WTC11 (cell line): ENCODE results near the gene DNAJA4. TPM values are rescaled to one million over a fixed set of nuclear protein-coding genes. Genes with fewer than 3 reads are reported as not detected.

Experiments used
- ATAC-seq: fragments of 200-7000 bp; cut with Tn5 transposase; 2 replicates; pipeline ENCODE4 v1.10.0; 2021; ENCODE audit warnings: mild to moderate bottlenecking, moderate library complexity
- CTCF ChIA-PET: fragments of 300-600 bp; sonication (Branson Sonifier 250); formaldehyde crosslinking; loops from one replicate; lab custom pipeline; 2021; ENCODE audit warnings: antibody characterized with exemption; lab: Charles Lee
- POLR2A ChIA-PET: fragments of 350-600 bp; sonication (Branson Sonifier 250); formaldehyde crosslinking; loops from one replicate; lab custom pipeline; 2021; ENCODE audit warnings: antibody characterized with exemption; lab: Charles Lee
- DNase-seq: peaks from one replicate; pipeline ENCODE4 v3.0.0; 2021; ENCODE audit warnings: low spot score
- H3K27ac Mint-ChIP-seq: 2 replicates; pipeline ENCODE4 v1.8.0; 2021; ENCODE audit warnings: mixed read lengths
- H3K27me3 Mint-ChIP-seq: 2 replicates; pipeline ENCODE4 v1.8.0; 2021; ENCODE audit warnings: low read depth, mild to moderate bottlenecking, moderate library complexity, mixed read lengths
- H3K36me3 Mint-ChIP-seq: 2 replicates; pipeline ENCODE4 v1.8.0; 2021; ENCODE audit warnings: mixed read lengths
- H3K4me1 Mint-ChIP-seq: 2 replicates; pipeline ENCODE4 v1.8.0; 2022; ENCODE audit warnings: mixed read lengths
- H3K4me3 Mint-ChIP-seq: 2 replicates; pipeline ENCODE4 v1.8.0; 2021; ENCODE audit warnings: mild to moderate bottlenecking, moderate library complexity, mixed read lengths
- H3K9me3 Mint-ChIP-seq: 2 replicates; pipeline ENCODE4 v1.8.0; 2021; ENCODE audit warnings: mixed read lengths
- ATF1 ChIP-seq: sonication (generic); formaldehyde crosslinking; IDR thresholded peaks from 2 replicates; pipeline ENCODE4 v1.8.1; 2023; ENCODE audit warnings: mild to moderate bottlenecking, moderate library complexity, missing genetic modification reagents
- CBFB ChIP-seq: sonication (generic); formaldehyde crosslinking; IDR thresholded peaks from 2 replicates; pipeline ENCODE4 v1.8.1; 2022; ENCODE audit warnings: mild to moderate bottlenecking, low read depth, missing genetic modification reagents
- GTF2I ChIP-seq: fragments of 250-450 bp; sonication (Bioruptor Pico); conservative IDR thresholded peaks from 2 replicates; pipeline ENCODE4 v1.4.0; 2021; ENCODE audit warnings: mild to moderate bottlenecking
- NFYB ChIP-seq: sonication (generic); formaldehyde crosslinking; conservative IDR thresholded peaks from 2 replicates; pipeline ENCODE4 v1.8.0; 2022; ENCODE audit warnings: low read depth, missing genetic modification reagents
- RELA ChIP-seq: sonication (generic); formaldehyde crosslinking; IDR thresholded peaks from 2 replicates; pipeline ENCODE4 v1.8.1; 2022; ENCODE audit warnings: missing genetic modification reagents, mild to moderate bottlenecking, borderline replicate concordance
- TCF7 ChIP-seq: sonication (generic); formaldehyde crosslinking; IDR thresholded peaks from 2 replicates; pipeline ENCODE4 v1.8.0; 2022; ENCODE audit warnings: mild to moderate bottlenecking, low read depth, missing genetic modification reagents, moderate library complexity
- TP53 ChIP-seq: sonication (generic); formaldehyde crosslinking; IDR thresholded peaks from 2 replicates; pipeline ENCODE4 v1.8.1; 2023; ENCODE audit warnings: mild to moderate bottlenecking, missing genetic modification reagents
- ZNF138 ChIP-seq: sonication (generic); formaldehyde crosslinking; conservative IDR thresholded peaks from 2 replicates; pipeline ENCODE4 v1.8.1; 2022; ENCODE audit warnings: mild to moderate bottlenecking, moderate library complexity, missing genetic modification reagents
- ZNF416 ChIP-seq: fragments of 250-450 bp; sonication (Bioruptor Pico); IDR thresholded peaks from 2 replicates; pipeline ENCODE4 v1.9.0; 2021; ENCODE audit warnings: mild to moderate bottlenecking, inconsistent platforms
- total RNA-seq: library from RNA; stranded (reverse); gene quantifications from 3 replicates; pipeline ENCODE4 v1.2.3, GENCODE V29; 2021
- TF ChIP-seq, protein P1 (sequence below): sonication (generic); formaldehyde crosslinking; IDR thresholded peaks from 2 replicates; pipeline ENCODE4 v1.8.1; 2023; ENCODE audit warnings: mild to moderate bottlenecking, missing genetic modification reagents, moderate library complexity
- TF ChIP-seq, protein P2 (sequence below): sonication (generic); formaldehyde crosslinking; IDR thresholded peaks from 2 replicates; pipeline ENCODE4 v1.8.0; 2022; ENCODE audit warnings: mild to moderate bottlenecking, missing genetic modification reagents
- TF ChIP-seq, protein P3 (sequence below): sonication (generic); formaldehyde crosslinking; IDR thresholded peaks from 2 replicates; pipeline ENCODE4 v1.8.1; 2022; ENCODE audit warnings: mild to moderate bottlenecking, missing genetic modification reagents, moderate library complexity, borderline replicate concordance
- TF ChIP-seq, protein P4 (sequence below): sonication (generic); formaldehyde crosslinking; IDR thresholded peaks from 2 replicates; pipeline ENCODE4 v1.8.1; 2023; ENCODE audit warnings: mild to moderate bottlenecking, missing genetic modification reagents
- TF ChIP-seq, protein P5 (sequence below): sonication (generic); formaldehyde crosslinking; IDR thresholded peaks from 2 replicates; pipeline ENCODE4 v1.8.0; 2022; ENCODE audit warnings: mild to moderate bottlenecking, missing genetic modification reagents
- TF ChIP-seq, protein P6 (sequence below): fragments of 250-450 bp; sonication (Bioruptor Pico); IDR thresholded peaks from 2 replicates; pipeline ENCODE4 v2.1.2; 2022; ENCODE audit warnings: mild to moderate bottlenecking, moderate library complexity

The DNAJA4 gene
- total RNA-seq, 1 experiment from 2014 or later, result 7.8 TPM

DNA sequence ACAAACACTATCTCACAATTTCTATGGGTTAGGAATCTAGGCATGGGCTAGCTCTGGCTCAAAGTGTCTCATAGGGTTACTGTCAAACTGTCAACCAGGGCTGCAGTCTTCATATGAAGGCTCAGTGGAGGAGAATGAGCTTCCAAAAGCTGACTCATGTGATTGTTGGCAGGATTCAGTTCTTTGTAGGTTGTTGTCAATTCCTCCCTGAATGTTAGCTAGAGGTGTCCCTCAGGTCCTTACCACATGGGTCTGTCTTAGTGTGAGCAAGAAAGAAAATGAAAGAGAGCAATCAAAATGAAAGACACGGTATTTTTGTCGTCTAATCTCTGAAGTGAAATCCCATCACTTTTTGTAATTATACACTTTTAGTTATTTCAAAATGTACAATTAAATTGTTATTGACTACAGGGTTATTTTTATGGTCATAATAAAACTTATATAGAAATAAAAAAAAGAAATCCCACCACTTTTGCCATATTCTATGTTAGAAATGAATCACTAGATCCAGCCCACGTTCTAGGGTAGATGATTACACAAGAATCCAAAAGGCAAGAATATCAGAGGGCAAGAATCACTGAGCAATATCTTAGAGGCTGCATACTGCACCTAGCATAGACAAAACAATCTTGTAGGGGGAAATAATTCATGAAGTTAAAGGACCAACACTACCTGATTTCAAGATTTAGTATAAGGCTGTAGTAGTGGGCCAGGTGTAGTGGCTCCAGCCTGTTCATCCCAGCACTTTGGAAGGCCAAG lies 38.4 kb upstream of the DNAJA4 start (continued):
- TF ChIP-seq, protein P1, sequence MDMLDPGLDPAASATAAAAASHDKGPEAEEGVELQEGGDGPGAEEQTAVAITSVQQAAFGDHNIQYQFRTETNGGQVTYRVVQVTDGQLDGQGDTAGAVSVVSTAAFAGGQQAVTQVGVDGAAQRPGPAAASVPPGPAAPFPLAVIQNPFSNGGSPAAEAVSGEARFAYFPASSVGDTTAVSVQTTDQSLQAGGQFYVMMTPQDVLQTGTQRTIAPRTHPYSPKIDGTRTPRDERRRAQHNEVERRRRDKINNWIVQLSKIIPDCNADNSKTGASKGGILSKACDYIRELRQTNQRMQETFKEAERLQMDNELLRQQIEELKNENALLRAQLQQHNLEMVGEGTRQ, result no peak
- TF ChIP-seq, protein P2, sequence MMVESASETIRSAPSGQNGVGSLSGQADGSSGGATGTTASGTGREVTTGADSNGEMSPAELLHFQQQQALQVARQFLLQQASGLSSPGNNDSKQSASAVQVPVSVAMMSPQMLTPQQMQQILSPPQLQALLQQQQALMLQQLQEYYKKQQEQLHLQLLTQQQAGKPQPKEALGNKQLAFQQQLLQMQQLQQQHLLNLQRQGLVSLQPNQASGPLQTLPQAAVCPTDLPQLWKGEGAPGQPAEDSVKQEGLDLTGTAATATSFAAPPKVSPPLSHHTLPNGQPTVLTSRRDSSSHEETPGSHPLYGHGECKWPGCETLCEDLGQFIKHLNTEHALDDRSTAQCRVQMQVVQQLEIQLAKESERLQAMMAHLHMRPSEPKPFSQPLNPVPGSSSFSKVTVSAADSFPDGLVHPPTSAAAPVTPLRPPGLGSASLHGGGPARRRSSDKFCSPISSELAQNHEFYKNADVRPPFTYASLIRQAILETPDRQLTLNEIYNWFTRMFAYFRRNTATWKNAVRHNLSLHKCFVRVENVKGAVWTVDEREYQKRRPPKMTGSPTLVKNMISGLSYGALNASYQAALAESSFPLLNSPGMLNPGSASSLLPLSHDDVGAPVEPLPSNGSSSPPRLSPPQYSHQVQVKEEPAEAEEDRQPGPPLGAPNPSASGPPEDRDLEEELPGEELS, result no peak
- TF ChIP-seq TCF7 (CRISPR knock-in tag) (no peak), TP53 (CRISPR knock-in tag) (no peak), CBFB (CRISPR knock-in tag) (no peak), RELA (CRISPR knock-in tag) (no peak)
- TF ChIP-seq, all 79 proteins: peak for 0

DNA sequence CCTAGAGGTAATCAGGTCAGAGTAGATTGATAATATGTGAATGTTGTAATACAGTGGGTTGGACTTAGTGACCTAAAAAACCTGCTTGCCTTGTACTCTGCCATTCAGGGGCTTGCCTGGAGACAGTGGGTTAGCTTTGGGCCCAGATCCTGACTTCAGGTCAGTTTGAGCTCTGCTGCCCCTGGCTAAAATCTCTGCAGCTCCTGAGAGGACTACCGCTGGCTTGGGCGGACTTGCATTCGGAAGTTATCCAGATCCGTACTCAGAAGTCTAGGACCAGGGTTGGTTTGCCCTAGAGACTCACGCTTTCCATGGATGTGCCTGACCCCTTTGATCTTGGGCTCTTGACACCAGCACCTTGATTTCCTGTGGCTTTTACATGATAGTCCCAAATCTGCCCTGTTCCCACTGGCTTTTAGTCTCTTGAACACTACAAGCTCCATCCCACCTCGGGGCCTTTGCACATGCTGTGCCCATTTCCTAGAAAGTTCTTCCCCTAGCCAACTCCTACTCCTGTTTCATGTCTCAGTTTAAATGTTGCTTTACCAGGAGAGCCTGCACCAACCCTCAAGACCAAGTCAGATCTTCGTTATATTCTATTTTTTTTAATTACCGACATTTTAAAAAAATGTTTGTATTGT lies 35.9 kb upstream of the DNAJA4 start:
- ATAC-seq (no peak), DNase-seq (no peak)
- no peak for TF ChIP-seq ZNF416 (CRISPR knock-in tag)
- TF ChIP-seq GTF2I, result peak; percentile 73; the same call in 1 of the 2 replicates
- POLR2A ChIA-PET, result no interaction called here
- Mint-ChIP-seq H3K36me3 (no peaks in the 10 kb centered on the region; the same call in 1 of the 2 replicates), H3K4me1 (peaks cover 5% of the 10 kb centered on the region), H3K9me3 (peaks cover 4% of the 10 kb centered on the region; the same call in 1 of the 2 replicates), H3K27ac (no peak overlapping the region), H3K27me3 (no peaks in the 10 kb centered on the region), H3K4me3 (no peak overlapping the region)
- CTCF ChIA-PET, result interaction anchor here (0.5 to 1.3 kb wide), 5 partner anchors 33 to 120 kb away, joined by 3 to 5 read pairs (median 4); no protein-coding TSS in a partner anchor

DNA sequence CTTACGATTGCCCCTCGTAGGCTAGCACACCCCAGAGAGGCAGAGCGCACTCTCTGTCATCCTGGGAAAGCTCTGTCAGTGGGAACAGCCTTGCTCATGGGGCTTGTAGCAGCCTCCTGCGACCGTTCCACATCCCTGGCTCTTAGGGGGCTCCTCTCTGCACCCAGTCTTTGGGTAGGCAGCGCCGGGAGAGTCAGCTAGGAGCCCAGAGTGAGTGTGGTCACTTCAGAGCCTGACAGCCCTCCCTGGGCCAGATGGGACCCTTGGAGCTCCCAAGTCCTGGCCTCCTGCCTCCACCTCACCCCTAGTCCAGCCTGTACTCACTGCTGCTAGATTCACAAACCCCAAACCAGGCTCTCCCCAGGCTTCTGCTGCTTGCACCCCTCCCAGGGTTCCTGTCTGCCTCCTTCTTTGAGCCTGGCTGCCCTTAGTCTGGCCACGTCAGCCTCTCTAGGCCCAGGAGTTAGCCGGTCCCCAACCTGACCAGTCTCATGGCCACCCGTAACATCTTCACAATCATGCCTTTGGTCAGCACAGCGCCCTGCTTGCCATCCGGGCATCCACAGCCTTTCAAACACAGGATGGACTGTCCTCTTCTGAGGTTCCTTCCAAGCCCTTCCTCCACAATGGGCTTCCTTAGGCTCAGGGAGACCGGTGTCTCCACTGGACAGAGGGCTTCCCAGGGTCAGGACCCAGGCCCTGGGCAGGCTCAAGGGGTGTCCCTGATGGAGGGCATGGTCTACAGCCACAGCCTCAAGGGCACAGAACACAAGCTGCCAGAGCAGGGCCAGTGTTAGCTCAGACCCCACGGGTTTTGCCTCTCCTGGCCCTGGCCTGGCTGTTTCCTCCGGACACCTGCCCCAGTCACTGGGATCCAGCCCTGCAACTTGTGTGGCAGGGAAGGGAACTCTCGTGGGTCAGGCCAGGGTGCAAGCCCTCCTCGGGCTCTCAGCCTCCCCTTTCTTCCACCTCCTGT lies 34.6 kb upstream of the DNAJA4 start:
- peaks cover 17% of the 10 kb centered on the region for H3K4me1 Mint-ChIP-seq
- CTCF ChIA-PET, result no interaction called here
- POLR2A ChIA-PET, result no interaction called here
- DNase-seq, result no peak
- H3K9me3 Mint-ChIP-seq, result peaks cover 4% of the 10 kb centered on the region; the same call in 1 of the 2 replicates
- no peaks in the 10 kb centered on the region; the same call in 1 of the 2 replicates for H3K36me3 Mint-ChIP-seq
- no peak for ATAC-seq
- H3K4me3 Mint-ChIP-seq, result no peak overlapping the region
- no peak for TF ChIP-seq TCF7 (CRISPR knock-in tag)
- TF ChIP-seq, protein P3, sequence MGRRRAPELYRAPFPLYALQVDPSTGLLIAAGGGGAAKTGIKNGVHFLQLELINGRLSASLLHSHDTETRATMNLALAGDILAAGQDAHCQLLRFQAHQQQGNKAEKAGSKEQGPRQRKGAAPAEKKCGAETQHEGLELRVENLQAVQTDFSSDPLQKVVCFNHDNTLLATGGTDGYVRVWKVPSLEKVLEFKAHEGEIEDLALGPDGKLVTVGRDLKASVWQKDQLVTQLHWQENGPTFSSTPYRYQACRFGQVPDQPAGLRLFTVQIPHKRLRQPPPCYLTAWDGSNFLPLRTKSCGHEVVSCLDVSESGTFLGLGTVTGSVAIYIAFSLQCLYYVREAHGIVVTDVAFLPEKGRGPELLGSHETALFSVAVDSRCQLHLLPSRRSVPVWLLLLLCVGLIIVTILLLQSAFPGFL (CRISPR knock-in tag), result no peak
- TF ChIP-seq, all 79 proteins: peak for 0
- no peaks in the 10 kb centered on the region for H3K27me3 Mint-ChIP-seq
- no peak overlapping the region for H3K27ac Mint-ChIP-seq

DNA sequence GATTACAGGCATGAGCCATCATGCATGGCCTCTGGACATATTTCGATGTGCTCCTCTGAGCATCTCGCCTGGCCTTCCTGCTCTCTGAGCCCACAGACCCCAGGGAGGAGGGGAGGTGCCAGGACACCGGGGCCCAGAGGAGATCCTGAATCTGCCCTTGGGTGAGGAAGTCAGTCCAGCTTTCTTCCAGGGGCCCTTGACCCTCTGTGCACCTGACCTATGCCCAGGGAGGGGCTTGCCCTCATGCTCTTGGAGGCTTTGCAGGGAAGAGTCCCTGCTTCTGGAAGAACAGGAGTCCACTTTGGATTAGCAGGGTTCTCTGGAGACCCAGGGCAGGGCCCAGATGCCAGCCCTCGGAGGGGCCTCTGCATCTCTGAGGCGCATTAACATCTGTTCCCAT lies 31.4 kb upstream of the DNAJA4 start:
- POLR2A ChIA-PET, result no interaction called here
- no peak for DNase-seq
- no peak overlapping the region for H3K4me3 Mint-ChIP-seq
- peaks cover 29% of the 10 kb centered on the region for H3K4me1 Mint-ChIP-seq
- CTCF ChIA-PET, result no interaction called here
- H3K9me3 Mint-ChIP-seq, result no peaks in the 10 kb centered on the region
- no peaks in the 10 kb centered on the region for H3K36me3 Mint-ChIP-seq
- no peak for ATAC-seq
- no peak overlapping the region for H3K27ac Mint-ChIP-seq
- H3K27me3 Mint-ChIP-seq, result no peaks in the 10 kb centered on the region
- no peak for TF ChIP-seq NFYB (CRISPR knock-in tag)
- no peak for TF ChIP-seq GTF2I
- no peak for TF ChIP-seq ATF1 (CRISPR knock-in tag)
- TF ChIP-seq, protein P4, sequence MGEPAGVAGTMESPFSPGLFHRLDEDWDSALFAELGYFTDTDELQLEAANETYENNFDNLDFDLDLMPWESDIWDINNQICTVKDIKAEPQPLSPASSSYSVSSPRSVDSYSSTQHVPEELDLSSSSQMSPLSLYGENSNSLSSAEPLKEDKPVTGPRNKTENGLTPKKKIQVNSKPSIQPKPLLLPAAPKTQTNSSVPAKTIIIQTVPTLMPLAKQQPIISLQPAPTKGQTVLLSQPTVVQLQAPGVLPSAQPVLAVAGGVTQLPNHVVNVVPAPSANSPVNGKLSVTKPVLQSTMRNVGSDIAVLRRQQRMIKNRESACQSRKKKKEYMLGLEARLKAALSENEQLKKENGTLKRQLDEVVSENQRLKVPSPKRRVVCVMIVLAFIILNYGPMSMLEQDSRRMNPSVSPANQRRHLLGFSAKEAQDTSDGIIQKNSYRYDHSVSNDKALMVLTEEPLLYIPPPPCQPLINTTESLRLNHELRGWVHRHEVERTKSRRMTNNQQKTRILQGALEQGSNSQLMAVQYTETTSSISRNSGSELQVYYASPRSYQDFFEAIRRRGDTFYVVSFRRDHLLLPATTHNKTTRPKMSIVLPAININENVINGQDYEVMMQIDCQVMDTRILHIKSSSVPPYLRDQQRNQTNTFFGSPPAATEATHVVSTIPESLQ (CRISPR knock-in tag), result no peak
- TF ChIP-seq ZNF138 (CRISPR knock-in tag), result no peak
- TF ChIP-seq, protein P5, sequence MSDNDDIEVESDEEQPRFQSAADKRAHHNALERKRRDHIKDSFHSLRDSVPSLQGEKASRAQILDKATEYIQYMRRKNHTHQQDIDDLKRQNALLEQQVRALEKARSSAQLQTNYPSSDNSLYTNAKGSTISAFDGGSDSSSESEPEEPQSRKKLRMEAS (CRISPR knock-in tag), result no peak
- TF ChIP-seq, protein P6, sequence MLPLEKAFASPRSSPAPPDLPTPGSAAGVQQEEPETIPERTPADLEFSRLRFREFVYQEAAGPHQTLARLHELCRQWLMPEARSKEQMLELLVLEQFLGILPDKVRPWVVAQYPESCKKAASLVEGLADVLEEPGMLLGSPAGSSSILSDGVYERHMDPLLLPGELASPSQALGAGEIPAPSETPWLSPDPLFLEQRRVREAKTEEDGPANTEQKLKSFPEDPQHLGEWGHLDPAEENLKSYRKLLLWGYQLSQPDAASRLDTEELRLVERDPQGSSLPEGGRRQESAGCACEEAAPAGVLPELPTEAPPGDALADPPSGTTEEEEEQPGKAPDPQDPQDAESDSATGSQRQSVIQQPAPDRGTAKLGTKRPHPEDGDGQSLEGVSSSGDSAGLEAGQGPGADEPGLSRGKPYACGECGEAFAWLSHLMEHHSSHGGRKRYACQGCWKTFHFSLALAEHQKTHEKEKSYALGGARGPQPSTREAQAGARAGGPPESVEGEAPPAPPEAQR, result no peak
